Loucy (cell line): Measurements from ENCODE around the gene ST3GAL2.
"Not testable (repeated sequence)": the region's sequence is repeated elsewhere in the genome, so short reads cannot be mapped to it uniquely, and the experiment has no call there.

Experiments
- H2AFZ ChIP-seq: fragments of 200-600 bp; sonication (generic); 2 replicates; pipeline ENCODE4 v1.6.0; 2016; ENCODE audit warnings: antibody characterized with exemption, mild to moderate bottlenecking, low read length, moderate library complexity
- H3F3A ChIP-seq: fragments of 200-600 bp; 2 replicates; pipeline ENCODE4 v1.6.0; 2016; ENCODE audit warnings: antibody characterized with exemption, low read depth, mild to moderate bottlenecking
- H3K27me3 ChIP-seq: fragments of 200-600 bp; sonication (generic); 2 replicates; pipeline ENCODE4 v1.6.1; 2014; ENCODE audit warnings: low read length, mild to moderate bottlenecking; ENCODE audit not compliant: insufficient read depth, poor library complexity, severe bottlenecking
- H3K36me3 ChIP-seq: fragments of 200-600 bp; sonication (generic); 2 replicates; pipeline ENCODE4 v1.6.1; 2016; ENCODE audit warnings: low read length; ENCODE audit not compliant: insufficient read depth
- H3K4me1 ChIP-seq: fragments of 200-600 bp; sonication (generic); 2 replicates; pipeline ENCODE4 v1.5.1; 2014; ENCODE audit warnings: low read length, mild to moderate bottlenecking; ENCODE audit not compliant: insufficient read depth, poor library complexity, severe bottlenecking
- H3K4me2 ChIP-seq: fragments of 200-600 bp; sonication (generic); 2 replicates; pipeline ENCODE4 v1.6.0; 2014; ENCODE audit warnings: antibody characterized with exemption, low read length, low read depth, mild to moderate bottlenecking; ENCODE audit not compliant: poor library complexity, severe bottlenecking
- H3K4me3 ChIP-seq: fragments of 200-600 bp; sonication (generic); 2 replicates; pipeline ENCODE4 v1.5.1; 2014; ENCODE audit warnings: low read length, mild to moderate bottlenecking, mixed read lengths; ENCODE audit not compliant: poor library complexity, severe bottlenecking
- H3K79me2 ChIP-seq: fragments of 200-600 bp; sonication (generic); 2 replicates; pipeline ENCODE4 v1.6.1; 2014; ENCODE audit warnings: low read length; ENCODE audit not compliant: insufficient read depth
- H3K9ac ChIP-seq: fragments of 200-600 bp; sonication (generic); 2 replicates; pipeline ENCODE4 v1.6.0; 2014; ENCODE audit warnings: mild to moderate bottlenecking, low read depth, low read length, moderate library complexity; ENCODE audit not compliant: poor library complexity, severe bottlenecking
- H3K9me2 ChIP-seq: fragments of 200-600 bp; sonication (generic); replicated peaks from 2 replicates; pipeline ENCODE4 v1.6.1; 2016; ENCODE audit warnings: low read depth, low read length, mixed read lengths
- H3K9me3 ChIP-seq: fragments of 200-600 bp; sonication (generic); 2 replicates; pipeline ENCODE4 v1.6.1; 2014; ENCODE audit warnings: mild to moderate bottlenecking, antibody characterized with exemption, low read length, low read depth; ENCODE audit not compliant: insufficient read depth
- H4K20me1 ChIP-seq: fragments of 200-600 bp; sonication (generic); 2 replicates; pipeline ENCODE4 v1.6.0; 2014; ENCODE audit warnings: antibody characterized with exemption, low read length, mild to moderate bottlenecking; ENCODE audit not compliant: insufficient read depth, poor library complexity, severe bottlenecking
- CTCF ChIP-seq: fragments of 200-600 bp; sonication (generic); conservative IDR thresholded peaks from 2 replicates; pipeline ENCODE4 v1.5.1; 2014; ENCODE audit warnings: mild to moderate bottlenecking, antibody characterized with exemption, low read length
- EZH2phosphoT487 ChIP-seq: fragments of 200-600 bp; IDR thresholded peaks from 2 replicates; pipeline ENCODE4 v1.6.1; 2018; ENCODE audit warnings: antibody characterized with exemption, mild to moderate bottlenecking, moderate library complexity, borderline replicate concordance

The ST3GAL2 gene

DNA sequence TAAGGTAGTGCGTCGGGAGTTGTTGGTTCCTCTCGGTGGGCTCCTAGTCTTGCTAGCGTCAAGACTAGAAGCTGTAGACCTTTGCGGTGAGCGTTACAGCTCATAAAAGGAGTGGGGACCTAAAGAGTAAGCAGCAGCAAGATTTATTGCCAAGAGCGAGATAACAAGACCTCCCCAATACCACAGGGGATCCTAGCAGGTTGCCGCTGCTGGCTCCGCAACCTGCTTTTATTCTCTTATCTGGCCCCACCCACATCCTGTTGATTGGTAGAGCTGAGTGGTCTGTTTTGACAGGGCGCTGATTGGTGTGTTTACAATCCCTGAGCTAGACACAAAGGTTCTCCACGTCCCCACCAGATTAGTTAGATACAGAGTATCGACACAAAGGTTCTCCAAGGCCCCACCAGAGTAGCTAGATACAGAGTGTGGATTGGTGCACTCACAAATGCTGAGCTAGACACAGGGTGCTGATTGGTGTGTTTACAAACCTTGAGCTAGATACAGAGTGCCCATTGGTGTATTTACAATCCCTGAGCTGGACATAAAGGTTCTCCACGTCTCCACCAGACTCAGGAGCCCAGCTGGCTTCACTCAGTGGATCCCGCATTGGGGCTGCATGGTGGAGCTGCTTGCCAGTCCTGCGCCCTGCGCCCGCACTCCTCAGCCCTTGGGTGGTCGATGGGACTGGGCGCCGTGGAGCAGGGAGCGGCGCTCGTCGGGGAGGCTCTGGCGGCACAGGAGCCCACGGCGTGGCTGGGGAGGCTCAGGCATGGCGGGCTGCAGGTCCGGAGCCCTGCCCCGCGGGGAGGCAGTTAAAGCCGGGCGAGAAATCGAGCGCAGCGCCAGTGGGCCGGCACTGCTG is 11.5 kb upstream of the ST3GAL2 start:
- H3K4me3 ChIP-seq, H3K9me3 ChIP-seq, H3K36me3 ChIP-seq, H3K9ac ChIP-seq, H3K79me2 ChIP-seq, H3F3A ChIP-seq, H3K9me2 ChIP-seq, H3K27me3 ChIP-seq, H3K4me2 ChIP-seq, H3K4me1 ChIP-seq, H4K20me1 ChIP-seq, H2AFZ ChIP-seq: not testable (repeated sequence)

- Histone ChIP-seq H3K9me3 (no peaks in the 10 kb centered on the region), H2AFZ (no peak overlapping the region), H3K36me3 (no peaks in the 10 kb centered on the region), H4K20me1 (no peaks in the 10 kb centered on the region), H3K27me3 (no peaks in the 10 kb centered on the region), H3K9ac (no peak overlapping the region), H3K4me2 (no peak overlapping the region), H3K4me1 (no peaks in the 10 kb centered on the region), H3F3A (no peaks in the 10 kb centered on the region), H3K4me3 (no peak overlapping the region), H3K9me2 (no peaks in the 10 kb centered on the region), H3K79me2 (no peaks in the 10 kb centered on the region)
- TF ChIP-seq EZH2phosphoT487 (no peak), CTCF (no peak)
These were observed 9.2 kb upstream of the ST3GAL2 start for GRCh38 chr16:70448075-70448474.

- Histone ChIP-seq H3K27me3 (no peaks in the 10 kb centered on the region), H3K79me2 (no peaks in the 10 kb centered on the region), H4K20me1 (no peaks in the 10 kb centered on the region), H3K4me2 (no peak overlapping the region), H3K4me3 (no peak overlapping the region), H3K36me3 (no peaks in the 10 kb centered on the region), H2AFZ (no peak overlapping the region), H3K9me3 (no peaks in the 10 kb centered on the region), H3K4me1 (peaks cover 6% of the 10 kb centered on the region), H3K9me2 (no peaks in the 10 kb centered on the region), H3K9ac (no peak overlapping the region), H3F3A (no peaks in the 10 kb centered on the region)
- TF ChIP-seq EZH2phosphoT487 (no peak), CTCF (no peak)
These were observed 5.6 kb upstream of the ST3GAL2 start for GRCh38 chr16:70444249-70445063.
